Activated T-helper 1 cell treated with anti-CD3 and anti-CD28 coated beads, Interleukin-2, amount 50 U/mL, for 16 hours (primary cell): Measurements from ENCODE around the gene CMTM7.
"Not testable (repeated sequence)": the region's sequence is repeated elsewhere in the genome, so short reads cannot be mapped to it uniquely, and the experiment has no call there.

Experiments
- DNase-seq, 2 donors: peaks; one replicate each; pipeline ENCODE4 v3.0.0-alpha.2; 2020; ENCODE audit warnings: low read depth in 1 of 2, low spot score in 1 of 2

CMTM7 gene

GRCh38 chr3:32457971-32458471, 66.4 kb downstream of the CMTM7 start:
- peak; percentile 12 to 33 for DNase-seq

GRCh38 chr3:32459450-32459849, 67.8 kb downstream of the CMTM7 start:
- no peak for DNase-seq

GRCh38 chr3:32460031-32460749, 68.5 kb downstream of the CMTM7 start:
- DNase-seq, result peak; percentile 45 to 57

GRCh38 chr3:32460817-32461496, 69.3 kb downstream of the CMTM7 start:
- DNase-seq, result not testable (repeated sequence)

GRCh38 chr3:32462191-32462986, 70.7 kb downstream of the CMTM7 start:
- DNase-seq, result not testable (repeated sequence)

GRCh38 chr3:32463415-32463814, 71.8 kb downstream of the CMTM7 start:
- DNase-seq, result not testable (repeated sequence)

- DNase-seq, result not testable (repeated sequence)
These were observed 73.1 kb downstream of the CMTM7 start for GRCh38 chr3:32464726-32465125.

GRCh38 chr3:32466808-32467207, 75.2 kb downstream of the CMTM7 start:
- not testable (repeated sequence) for DNase-seq

GRCh38 chr3:32467333-32468070, 75.8 kb downstream of the CMTM7 start:
- peak; percentile 59 to 68 for DNase-seq

GRCh38 chr3:32469151-32469874, 77.7 kb downstream of the CMTM7 start:
- no peak for DNase-seq

- no peak for DNase-seq
These were observed 78.7 kb downstream of the CMTM7 start for GRCh38 chr3:32470362-32470761.

GRCh38 chr3:32471246-32471645, 79.6 kb downstream of the CMTM7 start:
- DNase-seq, result no peak

- not testable (repeated sequence) for DNase-seq
These were observed 80.5 kb downstream of the CMTM7 start for GRCh38 chr3:32472151-32472550.

GRCh38 chr3:32474201-32474600, 82.5 kb downstream of the CMTM7 start:
- DNase-seq, result no peak

- DNase-seq, result no peak
These were observed 89.0 kb downstream of the CMTM7 start for GRCh38 chr3:32480604-32481003.

- no peak for DNase-seq
These were observed 90.4 kb downstream of the CMTM7 start for GRCh38 chr3:32481791-32482631.

- DNase-seq, result no peak
These were observed 91.0 kb downstream of the CMTM7 start for GRCh38 chr3:32482693-32483092.

GRCh38 chr3:32483772-32484171, 92.1 kb downstream of the CMTM7 start:
- no peak for DNase-seq

- DNase-seq, result no peak
These were observed 92.8 kb downstream of the CMTM7 start for GRCh38 chr3:32484436-32484835.
